ENCODE measurements around the gene PHGDH. TPM values are rescaled to one million over a fixed set of nuclear protein-coding genes. Genes with fewer than 3 reads are reported as not detected.
A peak's percentile ranks its signal among the peaks of the same experiment; 100 is the strongest.

PHGDH gene
- total RNA-seq, 3 donors from 2014 or later = 3.3 to 32.9 (median 13.2) TPM

- Histone ChIP-seq H3K36me3 (ENCODE audit: low read depth) (no peaks in the 10 kb centered on the region), H3K4me3 (no peak overlapping the region), H3K4me1 (ENCODE audit: low read depth) (no peaks in the 10 kb centered on the region), H3K9me3 (no peaks in the 10 kb centered on the region)
- DNase-seq (no peak), ATAC-seq (peak; percentile 41)
- no peak for TF ChIP-seq CTCF (IDR thresholded peaks at IDR 0.05)
- intact Hi-C loops (cut with DNase I, micrococcal nuclease) = no loop called here
These were observed 32.5 kb upstream of the PHGDH start for GRCh38 chr1:119679223-119679622.

- no peak for TF ChIP-seq CTCF (IDR thresholded peaks at IDR 0.05)
- DNase-seq = no peak
- Histone ChIP-seq H3K9me3 (no peaks in the 10 kb centered on the region), H3K4me3 (no peak overlapping the region), H3K4me1 (ENCODE audit: low read depth) (no peaks in the 10 kb centered on the region), H3K36me3 (ENCODE audit: low read depth) (no peaks in the 10 kb centered on the region)
- no peak for ATAC-seq
- intact Hi-C loops (cut with DNase I, micrococcal nuclease) = no loop called here
These were observed 31.5 kb upstream of the PHGDH start for GRCh38 chr1:119680193-119680592.

- ATAC-seq (no peak), DNase-seq (no peak)
- Histone ChIP-seq H3K4me1 (ENCODE audit: low read depth) (no peaks in the 10 kb centered on the region), H3K4me3 (no peak overlapping the region), H3K9me3 (no peaks in the 10 kb centered on the region), H3K36me3 (ENCODE audit: low read depth) (no peaks in the 10 kb centered on the region)
- intact Hi-C loops (cut with DNase I, micrococcal nuclease) = no loop called here
- TF ChIP-seq CTCF (IDR thresholded peaks at IDR 0.05) = no peak
These were observed 31.0 kb upstream of the PHGDH start for GRCh38 chr1:119680723-119681122.

- Histone ChIP-seq H3K9me3 (no peaks in the 10 kb centered on the region), H3K4me1 (ENCODE audit: low read depth) (no peaks in the 10 kb centered on the region), H3K4me3 (no peak overlapping the region), H3K36me3 (ENCODE audit: low read depth) (no peaks in the 10 kb centered on the region)
- no peak for DNase-seq
- intact Hi-C loops (cut with DNase I, micrococcal nuclease) = no loop called here
- no peak for TF ChIP-seq CTCF (IDR thresholded peaks at IDR 0.05)
- no peak for ATAC-seq
These were observed 30.2 kb upstream of the PHGDH start for GRCh38 chr1:119681560-119681959.

GRCh38 chr1:119682141-119682540 is 29.6 kb upstream of the PHGDH start:
- no peak for ATAC-seq
- Histone ChIP-seq H3K4me1 (ENCODE audit: low read depth) (no peaks in the 10 kb centered on the region), H3K4me3 (no peak overlapping the region), H3K9me3 (no peaks in the 10 kb centered on the region), H3K36me3 (ENCODE audit: low read depth) (no peaks in the 10 kb centered on the region)
- TF ChIP-seq CTCF (IDR thresholded peaks at IDR 0.05) = no peak
- intact Hi-C loops (cut with DNase I, micrococcal nuclease) = no loop called here
- DNase-seq = no peak

GRCh38 chr1:119683893-119684292 is 27.8 kb upstream of the PHGDH start:
- Histone ChIP-seq H3K4me1 (ENCODE audit: low read depth) (no peaks in the 10 kb centered on the region), H3K4me3 (no peak overlapping the region), H3K9me3 (no peaks in the 10 kb centered on the region), H3K36me3 (ENCODE audit: low read depth) (no peaks in the 10 kb centered on the region)
- DNase-seq = no peak
- intact Hi-C loops (cut with DNase I, micrococcal nuclease) = no loop called here
- ATAC-seq = no peak
- TF ChIP-seq CTCF (IDR thresholded peaks at IDR 0.05) = no peak

Measured in mucosa of descending colon (tissue), 3 donors.